Measurements from ENCODE around the gene NXN.

The NXN gene

DNA sequence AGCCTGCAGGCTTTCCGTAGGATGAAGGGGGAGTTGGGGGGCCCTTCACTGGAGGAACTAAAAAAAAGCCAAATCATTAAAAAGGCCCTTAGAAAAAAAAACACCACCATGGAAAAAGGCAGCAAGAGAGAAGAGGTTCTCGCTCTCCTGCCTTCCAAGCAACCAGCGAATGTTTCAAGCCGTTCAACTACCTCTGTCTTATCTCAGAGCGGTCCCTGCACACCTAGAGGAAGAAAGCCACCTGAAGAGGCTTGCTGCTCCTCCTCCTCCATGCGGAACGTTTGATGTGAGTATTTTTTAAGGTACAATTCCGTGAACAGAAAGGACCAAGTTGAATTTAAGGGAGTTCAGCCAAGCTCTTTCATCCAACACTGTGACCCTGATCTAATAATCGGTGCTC lies 9.2 kb downstream of the NXN start:
- Histone ChIP-seq H3K4me3 (ENCODE audit: low read length in 2 of 2) (no peak overlapping the region), H3K27me3 (ENCODE audit: control insufficient read depth in 2 of 2, insufficient read depth in 2 of 2, low read length in 2 of 2) (peaks cover 11 to 14% of the 10 kb centered on the region in 2 donors), H3K4me1 (ENCODE audit: control insufficient read depth in 2 of 2, insufficient read depth in 2 of 2, low read length in 2 of 2) (no peaks in the 10 kb centered on the region), H3K27ac (ENCODE audit: low read depth in 2 of 2, low read length in 2 of 2) (no peak overlapping the region), H3K9me3 (ENCODE audit: control insufficient read depth in 2 of 2, low read length in 2 of 2) (no peaks in the 10 kb centered on the region), H3K36me3 (ENCODE audit: control insufficient read depth in 2 of 2, insufficient read depth in 2 of 2, low read length in 2 of 2) (no peaks in the 10 kb centered on the region), H3K9ac (ENCODE audit: low read depth in 1 of 2, low read length in 2 of 2) (no peak overlapping the region)

DNA sequence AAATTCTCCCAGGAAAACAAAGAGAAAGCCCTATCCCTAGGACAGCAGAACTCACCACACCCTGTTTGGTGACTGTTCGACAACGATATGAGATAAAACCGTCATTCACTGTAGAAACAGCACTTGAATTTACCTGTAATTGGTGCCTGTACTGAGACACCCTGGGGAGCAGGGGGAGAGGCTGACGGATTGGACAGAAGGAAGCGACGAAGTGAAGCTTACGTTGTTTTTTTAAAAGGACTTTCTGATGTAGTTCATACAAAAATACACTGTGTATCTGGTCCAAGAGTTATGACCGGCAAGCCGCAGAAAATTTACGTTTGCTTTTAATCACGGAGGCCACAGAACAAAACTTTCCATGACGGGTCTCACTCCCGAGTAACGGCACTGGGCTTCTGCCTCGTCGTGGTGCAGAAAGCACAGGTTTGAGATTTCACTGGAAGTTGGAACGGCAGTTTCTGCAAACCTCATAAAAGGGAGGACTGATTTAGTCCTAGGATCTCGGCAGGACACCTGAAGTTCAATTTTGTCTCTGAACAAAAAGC lies 9.7 kb downstream of the NXN start:
- Histone ChIP-seq H3K27ac (ENCODE audit: low read depth in 2 of 2, low read length in 2 of 2) (no peak overlapping the region), H3K9me3 (ENCODE audit: control insufficient read depth in 2 of 2, low read length in 2 of 2) (no peaks in the 10 kb centered on the region), H3K9ac (ENCODE audit: low read depth in 1 of 2, low read length in 2 of 2) (no peak overlapping the region), H3K36me3 (ENCODE audit: control insufficient read depth in 2 of 2, insufficient read depth in 2 of 2, low read length in 2 of 2) (no peaks in the 10 kb centered on the region), H3K4me1 (ENCODE audit: control insufficient read depth in 2 of 2, insufficient read depth in 2 of 2, low read length in 2 of 2) (no peaks in the 10 kb centered on the region), H3K27me3 (ENCODE audit: control insufficient read depth in 2 of 2, insufficient read depth in 2 of 2, low read length in 2 of 2) (peaks cover 11% of the 10 kb centered on the region in 2 donors), H3K4me3 (ENCODE audit: low read length in 2 of 2) (peak overlapping the region in 1 of 2 donors; percentile 29)

DNA sequence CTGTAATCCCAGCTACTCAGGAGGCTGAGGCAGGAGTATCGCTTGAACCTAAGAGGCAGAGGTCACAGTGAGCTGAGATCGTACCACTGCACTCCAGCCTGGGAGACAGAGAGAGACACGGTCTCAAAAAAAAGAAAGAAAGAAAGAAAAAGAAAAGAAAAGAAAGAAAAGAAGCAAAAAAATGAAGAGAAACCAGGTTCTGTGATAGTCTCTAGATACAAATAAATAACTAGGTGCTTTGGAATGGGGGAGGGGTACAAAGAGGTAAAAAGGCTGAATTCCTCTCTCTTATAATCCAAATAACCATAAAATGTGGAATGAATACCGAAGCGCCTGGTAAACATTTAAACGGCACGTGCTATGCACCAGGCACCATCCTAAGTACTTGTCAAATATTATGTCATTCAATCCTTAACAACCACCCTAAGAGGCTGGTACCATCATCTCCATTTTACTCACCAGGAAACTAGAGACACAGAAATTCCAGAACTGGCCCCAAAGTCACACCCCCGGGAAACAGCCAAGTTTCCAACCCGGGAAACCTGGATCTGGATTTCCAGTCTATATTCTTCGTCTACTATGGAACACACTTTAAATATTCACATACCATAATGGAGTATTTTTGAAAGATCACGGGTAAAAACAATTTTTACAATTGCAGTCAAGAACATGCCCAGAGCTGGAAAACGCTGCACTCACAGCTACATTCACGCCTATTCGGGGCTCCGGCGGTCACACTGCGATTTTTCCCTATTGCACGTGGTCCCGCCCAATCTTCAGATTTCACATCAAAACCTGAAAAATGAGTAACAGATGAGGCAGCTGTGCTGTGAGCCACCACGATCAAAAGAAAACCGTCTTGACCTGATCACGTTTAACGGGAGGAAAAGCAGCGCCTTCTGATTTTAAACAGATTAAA lies 10.5 kb downstream of the NXN start:
- H3K9ac ChIP-seq (ENCODE audit: low read depth in 1 of 2, low read length in 2 of 2), result no peak overlapping the region

DNA sequence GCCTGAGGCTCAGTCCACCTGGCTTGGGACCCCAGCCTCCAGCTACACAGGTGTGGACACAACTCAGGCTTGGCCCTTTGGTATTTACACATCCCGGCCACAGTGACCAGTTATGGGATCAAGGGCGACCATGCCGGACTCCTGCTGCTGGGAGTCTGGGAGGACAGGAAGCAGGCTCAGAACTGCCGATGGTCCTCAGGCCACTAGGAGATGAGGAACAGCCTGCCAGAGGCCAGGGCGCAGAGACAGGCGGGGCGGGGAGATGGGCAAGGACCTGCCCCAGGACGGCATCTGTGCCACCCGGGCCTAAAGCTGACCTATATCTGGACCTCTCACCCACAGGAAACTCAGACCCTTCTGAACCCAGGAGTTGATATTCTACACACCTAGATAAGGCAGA lies 12.5 kb downstream of the NXN start:
- Histone ChIP-seq H3K27ac (ENCODE audit: low read depth in 2 of 2, low read length in 2 of 2) (no peak overlapping the region), H3K4me3 (ENCODE audit: low read length in 2 of 2) (no peak overlapping the region), H3K36me3 (ENCODE audit: control insufficient read depth in 2 of 2, insufficient read depth in 2 of 2, low read length in 2 of 2) (no peaks in the 10 kb centered on the region), H3K4me1 (ENCODE audit: control insufficient read depth in 2 of 2, insufficient read depth in 2 of 2, low read length in 2 of 2) (no peaks in the 10 kb centered on the region), H3K9me3 (ENCODE audit: control insufficient read depth in 2 of 2, low read length in 2 of 2) (no peaks in the 10 kb centered on the region), H3K9ac (ENCODE audit: low read depth in 1 of 2, low read length in 2 of 2) (no peak overlapping the region), H3K27me3 (ENCODE audit: control insufficient read depth in 2 of 2, insufficient read depth in 2 of 2, low read length in 2 of 2) (peaks cover 11 to 12% of the 10 kb centered on the region in 2 donors)

More for the DNA sequence above, 10.5 kb downstream of the NXN start:
- no peak overlapping the region for H3K27ac ChIP-seq (ENCODE audit: low read depth in 2 of 2, low read length in 2 of 2)
- peak overlapping the region in 1 of 2 donors; percentile 29 for H3K4me3 ChIP-seq (ENCODE audit: low read length in 2 of 2)
- no peaks in the 10 kb centered on the region for H3K9me3 ChIP-seq (ENCODE audit: control insufficient read depth in 2 of 2, low read length in 2 of 2)
- H3K36me3 ChIP-seq (ENCODE audit: control insufficient read depth in 2 of 2, insufficient read depth in 2 of 2, low read length in 2 of 2), result no peaks in the 10 kb centered on the region
- H3K4me1 ChIP-seq (ENCODE audit: control insufficient read depth in 2 of 2, insufficient read depth in 2 of 2, low read length in 2 of 2), result no peaks in the 10 kb centered on the region
- peaks cover 11% of the 10 kb centered on the region in 2 donors for H3K27me3 ChIP-seq (ENCODE audit: control insufficient read depth in 2 of 2, insufficient read depth in 2 of 2, low read length in 2 of 2)

DNA sequence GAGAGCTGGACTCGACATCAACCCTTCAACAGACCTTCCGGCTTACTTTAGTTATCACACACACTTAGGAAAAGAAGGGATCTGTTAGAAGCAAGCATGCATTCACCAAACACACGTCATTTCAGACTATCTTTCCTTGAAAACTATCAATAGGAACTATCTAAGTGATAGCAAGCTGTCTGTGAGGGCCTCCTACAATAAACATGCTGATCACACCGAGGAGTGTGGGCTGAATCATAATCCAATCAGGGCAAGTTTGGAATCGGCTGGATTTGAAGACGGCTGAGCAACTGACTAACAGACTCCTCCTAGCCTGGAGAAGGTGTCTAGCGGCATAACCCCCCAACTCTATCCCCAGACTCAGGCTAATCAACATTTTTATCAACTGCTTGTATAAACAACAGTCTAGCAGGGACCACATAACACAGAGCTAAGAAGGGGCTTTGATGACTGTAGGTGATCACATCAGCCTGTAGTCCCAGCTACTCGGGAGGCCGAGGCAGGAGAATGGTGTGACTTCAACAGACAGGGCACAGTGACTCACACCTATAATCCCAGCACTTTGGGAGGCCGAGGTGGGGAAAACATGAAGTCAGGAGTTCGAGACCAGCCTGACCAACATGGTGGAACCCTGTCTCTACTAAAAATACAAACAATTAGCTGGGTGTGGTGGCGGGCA lies 14.1 kb downstream of the NXN start:
- no peak overlapping the region for H3K27ac ChIP-seq (ENCODE audit: low read depth in 2 of 2, low read length in 2 of 2)
- H3K4me3 ChIP-seq (ENCODE audit: low read length in 2 of 2), result no peak overlapping the region
- H3K4me1 ChIP-seq (ENCODE audit: control insufficient read depth in 2 of 2, insufficient read depth in 2 of 2, low read length in 2 of 2), result no peaks in the 10 kb centered on the region
- H3K36me3 ChIP-seq (ENCODE audit: control insufficient read depth in 2 of 2, insufficient read depth in 2 of 2, low read length in 2 of 2), result no peaks in the 10 kb centered on the region
- no peak overlapping the region for H3K9ac ChIP-seq (ENCODE audit: low read depth in 1 of 2, low read length in 2 of 2)
- peaks cover 6 to 11% of the 10 kb centered on the region in 2 donors for H3K27me3 ChIP-seq (ENCODE audit: control insufficient read depth in 2 of 2, insufficient read depth in 2 of 2, low read length in 2 of 2)
- no peaks in the 10 kb centered on the region for H3K9me3 ChIP-seq (ENCODE audit: control insufficient read depth in 2 of 2, low read length in 2 of 2)

DNA sequence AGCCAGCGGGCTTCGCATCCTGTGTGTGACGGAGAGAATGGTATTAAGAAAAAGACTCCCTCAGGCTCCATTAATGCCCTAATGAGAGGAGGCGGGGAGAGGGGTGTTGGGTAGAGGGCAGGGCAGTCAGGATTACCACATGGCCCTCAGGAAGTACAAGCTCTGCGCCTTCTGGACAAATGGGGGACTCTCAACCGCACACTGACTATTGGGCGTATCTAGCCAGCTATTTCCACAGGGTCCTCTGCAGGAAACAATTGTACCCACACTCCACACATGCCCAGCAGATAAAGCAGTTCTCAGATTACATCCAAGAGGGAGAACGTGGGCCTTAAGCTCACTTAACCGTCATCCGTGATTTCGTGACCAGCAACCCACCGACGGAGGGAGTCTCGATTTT lies 14.7 kb downstream of the NXN start:
- Histone ChIP-seq H3K4me1 (ENCODE audit: control insufficient read depth in 2 of 2, insufficient read depth in 2 of 2, low read length in 2 of 2) (no peaks in the 10 kb centered on the region), H3K27ac (ENCODE audit: low read depth in 2 of 2, low read length in 2 of 2) (no peak overlapping the region), H3K36me3 (ENCODE audit: control insufficient read depth in 2 of 2, insufficient read depth in 2 of 2, low read length in 2 of 2) (no peaks in the 10 kb centered on the region), H3K4me3 (ENCODE audit: low read length in 2 of 2) (no peak overlapping the region), H3K9me3 (ENCODE audit: control insufficient read depth in 2 of 2, low read length in 2 of 2) (no peaks in the 10 kb centered on the region), H3K9ac (ENCODE audit: low read depth in 1 of 2, low read length in 2 of 2) (no peak overlapping the region), H3K27me3 (ENCODE audit: control insufficient read depth in 2 of 2, insufficient read depth in 2 of 2, low read length in 2 of 2) (peaks cover 5 to 8% of the 10 kb centered on the region in 2 donors)

DNA sequence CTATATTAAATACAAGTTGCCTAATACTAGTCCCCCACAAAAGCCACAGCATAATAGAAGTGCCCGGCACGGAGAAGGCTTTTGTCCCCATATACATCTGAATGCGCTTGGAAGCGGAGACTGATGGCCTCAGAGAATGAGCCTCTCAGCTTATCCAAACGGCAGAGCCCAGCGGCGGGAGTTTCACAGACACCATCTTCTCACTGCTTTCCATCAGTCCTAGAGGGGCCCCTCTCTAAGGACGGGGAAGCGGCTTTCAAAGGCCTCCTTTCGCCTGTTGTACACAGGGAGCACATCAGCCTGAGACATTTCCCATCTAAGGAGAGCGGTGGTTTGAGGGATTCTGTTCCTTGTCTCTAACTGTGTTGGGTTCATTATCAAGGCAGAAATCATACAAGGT lies 16.9 kb downstream of the NXN start:
- H3K4me3 ChIP-seq (ENCODE audit: low read length in 2 of 2), result no peak overlapping the region
- no peak overlapping the region for H3K27ac ChIP-seq (ENCODE audit: low read depth in 2 of 2, low read length in 2 of 2)
- H3K9me3 ChIP-seq (ENCODE audit: control insufficient read depth in 2 of 2, low read length in 2 of 2), result no peaks in the 10 kb centered on the region
- no peaks in the 10 kb centered on the region for H3K4me1 ChIP-seq (ENCODE audit: control insufficient read depth in 2 of 2, insufficient read depth in 2 of 2, low read length in 2 of 2)
- H3K36me3 ChIP-seq (ENCODE audit: control insufficient read depth in 2 of 2, insufficient read depth in 2 of 2, low read length in 2 of 2), result no peaks in the 10 kb centered on the region
- H3K9ac ChIP-seq (ENCODE audit: low read depth in 1 of 2, low read length in 2 of 2), result no peak overlapping the region
- peaks cover 0 to 4% of the 10 kb centered on the region in 2 donors for H3K27me3 ChIP-seq (ENCODE audit: control insufficient read depth in 2 of 2, insufficient read depth in 2 of 2, low read length in 2 of 2)

DNA sequence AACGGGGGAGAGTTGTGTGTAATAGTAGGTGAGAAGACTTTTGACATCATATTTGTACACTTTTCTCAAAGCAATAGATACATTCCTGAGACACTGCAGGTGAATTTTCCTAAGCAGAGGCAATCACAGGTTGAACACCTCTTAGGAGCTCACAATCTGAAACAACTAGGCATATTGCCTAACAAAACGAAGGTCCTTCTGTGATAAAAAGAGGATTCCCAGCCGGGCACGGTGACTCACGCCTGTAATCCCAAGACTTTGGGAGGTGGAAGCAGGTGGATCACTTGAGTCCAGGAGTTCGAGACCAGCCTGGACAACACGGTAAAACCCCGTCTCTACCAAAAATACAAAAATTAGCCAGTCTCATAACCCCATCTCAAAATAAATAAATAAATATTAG lies 17.4 kb downstream of the NXN start:
- no peak overlapping the region for H3K27ac ChIP-seq (ENCODE audit: low read depth in 2 of 2, low read length in 2 of 2)
- no peaks in the 10 kb centered on the region for H3K36me3 ChIP-seq (ENCODE audit: control insufficient read depth in 2 of 2, insufficient read depth in 2 of 2, low read length in 2 of 2)
- peaks cover 0 to 4% of the 10 kb centered on the region in 2 donors for H3K27me3 ChIP-seq (ENCODE audit: control insufficient read depth in 2 of 2, insufficient read depth in 2 of 2, low read length in 2 of 2)
- no peak overlapping the region for H3K9ac ChIP-seq (ENCODE audit: low read depth in 1 of 2, low read length in 2 of 2)
- H3K4me1 ChIP-seq (ENCODE audit: control insufficient read depth in 2 of 2, insufficient read depth in 2 of 2, low read length in 2 of 2), result no peaks in the 10 kb centered on the region
- no peak overlapping the region for H3K4me3 ChIP-seq (ENCODE audit: low read length in 2 of 2)
- no peaks in the 10 kb centered on the region for H3K9me3 ChIP-seq (ENCODE audit: control insufficient read depth in 2 of 2, low read length in 2 of 2)

DNA sequence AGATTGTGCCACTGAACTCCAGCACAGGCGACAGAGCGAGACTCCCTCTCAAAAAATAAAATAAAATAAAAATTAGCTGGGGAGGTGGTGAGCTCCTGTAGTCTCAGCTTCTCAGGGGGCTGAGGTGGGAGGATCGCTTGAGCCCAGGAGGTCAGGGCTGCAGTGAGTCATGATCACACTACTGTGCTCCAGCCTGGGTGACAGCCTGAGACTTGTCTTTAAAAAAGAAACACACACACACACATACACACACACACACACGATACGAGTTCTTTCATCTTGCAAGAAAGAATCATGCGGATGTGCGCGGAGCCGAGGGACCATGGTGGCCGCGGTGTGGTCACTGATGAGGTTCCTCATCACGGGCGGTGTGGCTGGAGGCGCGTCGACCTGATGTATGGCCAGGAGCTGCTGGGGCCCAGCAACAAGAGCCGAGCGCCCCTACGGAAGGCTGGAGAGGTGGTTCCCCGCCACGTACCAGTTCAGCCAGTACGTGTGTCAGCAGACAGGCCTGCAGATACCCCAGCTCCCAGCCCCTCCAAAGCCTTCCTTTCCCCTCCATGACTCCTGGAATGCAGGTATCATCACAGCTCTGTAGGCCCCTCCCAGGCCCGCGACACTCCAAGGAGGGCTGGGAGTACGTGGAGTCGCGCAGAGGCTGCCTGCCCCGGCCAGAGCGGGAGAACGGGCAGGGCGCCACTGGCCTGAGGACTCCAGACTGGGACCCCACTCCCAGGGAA lies 20.7 kb downstream of the NXN start:
- peaks cover 0 to 4% of the 10 kb centered on the region in 2 donors for H3K27me3 ChIP-seq (ENCODE audit: control insufficient read depth in 2 of 2, insufficient read depth in 2 of 2, low read length in 2 of 2)
- H3K4me3 ChIP-seq (ENCODE audit: low read length in 2 of 2), result no peak overlapping the region
- no peak overlapping the region for H3K27ac ChIP-seq (ENCODE audit: low read depth in 2 of 2, low read length in 2 of 2)
- no peaks in the 10 kb centered on the region for H3K9me3 ChIP-seq (ENCODE audit: control insufficient read depth in 2 of 2, low read length in 2 of 2)
- no peak overlapping the region for H3K9ac ChIP-seq (ENCODE audit: low read depth in 1 of 2, low read length in 2 of 2)
- no peaks in the 10 kb centered on the region for H3K4me1 ChIP-seq (ENCODE audit: control insufficient read depth in 2 of 2, insufficient read depth in 2 of 2, low read length in 2 of 2)
- no peaks in the 10 kb centered on the region for H3K36me3 ChIP-seq (ENCODE audit: control insufficient read depth in 2 of 2, insufficient read depth in 2 of 2, low read length in 2 of 2)

Data from mucosa of rectum (tissue), 2 donors.